ENCODE data around the gene TBX10.
A peak's percentile ranks its signal among the peaks of the same experiment; 100 is the strongest.

TBX10 gene

GRCh38 chr11:67630943-67631331, 8.6 kb downstream of the TBX10 start:
- TF ChIP-seq CTCF (IDR thresholded peaks at IDR 0.05; ENCODE audit: insufficient read depth, missing control alignments) = no peak
- DNase-seq (ENCODE audit: insufficient read length, low spot score) (no peak), FAIRE-seq (no peak)

GRCh38 chr11:67630228-67630942, 9.2 kb downstream of the TBX10 start:
- peak; percentile 44 for TF ChIP-seq CTCF (IDR thresholded peaks at IDR 0.05; ENCODE audit: insufficient read depth, missing control alignments)
- no peak for FAIRE-seq
- peak; percentile 90 for DNase-seq (ENCODE audit: insufficient read length, low spot score)

GRCh38 chr11:67629386-67630227, 10.0 kb downstream of the TBX10 start, which contains the start of gene NUDT8:
Gene NUDT8, minus strand, starts transcription at chr11:67629937. Its CDS starts 26 bp downstream, at chr11:67629911.
- TF ChIP-seq CTCF (IDR thresholded peaks at IDR 0.05; ENCODE audit: insufficient read depth, missing control alignments) = peak; percentile 69
- FAIRE-seq (no peak), DNase-seq (ENCODE audit: insufficient read length, low spot score) (no peak)

GRCh38 chr11:67628710-67629385, 10.7 kb downstream of the TBX10 start:
- TF ChIP-seq CTCF (IDR thresholded peaks at IDR 0.05; ENCODE audit: insufficient read depth, missing control alignments) = no peak
- DNase-seq (ENCODE audit: insufficient read length, low spot score) (no peak), FAIRE-seq (no peak)

GRCh38 chr11:67627812-67628624, 11.5 kb downstream of the TBX10 start:
- TF ChIP-seq CTCF (IDR thresholded peaks at IDR 0.05; ENCODE audit: insufficient read depth, missing control alignments) = no peak
- FAIRE-seq (no peak), DNase-seq (ENCODE audit: insufficient read length, low spot score) (no peak)

GRCh38 chr11:67627441-67627811, 12.1 kb downstream of the TBX10 start:
- no peak for TF ChIP-seq CTCF (IDR thresholded peaks at IDR 0.05; ENCODE audit: insufficient read depth, missing control alignments)
- DNase-seq (ENCODE audit: insufficient read length, low spot score) (no peak), FAIRE-seq (no peak)
